Caki2 (cell line): ENCODE data around the gene SLC15A3. TPM values are rescaled to one million over a fixed set of nuclear protein-coding genes. Genes with fewer than 3 reads are reported as not detected.
A peak's percentile ranks its signal among the peaks of the same experiment; 100 is the strongest.

ENCODE experiments used
- DNase-seq: peaks from one replicate; pipeline ENCODE4 v3.0.0-alpha.2; 2015; ENCODE audit warnings: low read depth
- in situ Hi-C: cut with HindIII; loops from 2 replicates; pipeline ENCODE4 v1.10.0; 2016; ENCODE audit warnings: low sequenced_read_pairs, low pct_unique_long_range_greater_than_20kb, mixed read lengths
- total RNA-seq: library from RNA; depleted of rRNA; stranded (reverse); fragments of >200 nt; shearing (Covaris generic); gene quantifications from 2 replicates; pipeline ENCODE4 v1.2.3, GENCODE V29; 2014; ENCODE audit warnings: low replicate concordance

SLC15A3 gene
- total RNA-seq, 1 experiment from 2014 or later = not detected

GRCh38 chr11:60935676-60936442, 16.1 kb downstream of the SLC15A3 start:
- no peak for DNase-seq
- in situ Hi-C loops = no loop called here

GRCh38 chr11:60934790-60935605, 17.0 kb downstream of the SLC15A3 start:
- in situ Hi-C loops = no loop called here
- no peak for DNase-seq

- in situ Hi-C loops = no loop called here
- no peak for DNase-seq
Observed at GRCh38 chr11:60934124-60934789, 17.7 kb downstream of the SLC15A3 start.

GRCh38 chr11:60933416-60934123, 18.4 kb downstream of the SLC15A3 start:
- no peak for DNase-seq
- in situ Hi-C loops = no loop called here

GRCh38 chr11:60932605-60933356, 19.2 kb downstream of the SLC15A3 start:
- in situ Hi-C loops = no loop called here
- no peak for DNase-seq

GRCh38 chr11:60931917-60932316, 20.1 kb downstream of the SLC15A3 start:
- DNase-seq = no peak
- in situ Hi-C loops = no loop called here

GRCh38 chr11:60930394-60930793, 21.6 kb downstream of the SLC15A3 start:
- in situ Hi-C loops = no loop called here
- DNase-seq = no peak

GRCh38 chr11:60929764-60930163, 22.2 kb downstream of the SLC15A3 start:
- no peak for DNase-seq
- in situ Hi-C loops = no loop called here

GRCh38 chr11:60928563-60929001, 23.4 kb downstream of the SLC15A3 start:
- in situ Hi-C loops = no loop called here
- no peak for DNase-seq

- in situ Hi-C loops = no loop called here
- DNase-seq = no peak
Observed at GRCh38 chr11:60927600-60927999, 24.4 kb downstream of the SLC15A3 start.

- in situ Hi-C loops = no loop called here
- no peak for DNase-seq
Observed at GRCh38 chr11:60927061-60927592, 24.8 kb downstream of the SLC15A3 start.

- DNase-seq = no peak
- in situ Hi-C loops = no loop called here
Observed at GRCh38 chr11:60926500-60926899, 25.5 kb downstream of the SLC15A3 start.

- peak; percentile 69 for DNase-seq
Observed at GRCh38 chr11:60925868-60926267, 26.1 kb downstream of the SLC15A3 start.

GRCh38 chr11:60924906-60925853, 26.8 kb downstream of the SLC15A3 start:
- no peak for DNase-seq
- in situ Hi-C loops = no loop called here

More at GRCh38 chr11:60925868-60926267, 26.1 kb downstream of the SLC15A3 start:
- in situ Hi-C loops = no loop called here

GRCh38 chr11:60924110-60924905, 27.7 kb downstream of the SLC15A3 start, which contains the start of gene TMEM132A:
TSS of gene TMEM132A (plus strand) at chr11:60924460. CDS start at chr11:60924634, 174 bp downstream.
- DNase-seq = peak; percentile 61
- in situ Hi-C loops = no loop called here

- in situ Hi-C loops = no loop called here
- no peak for DNase-seq
Observed at GRCh38 chr11:60923800-60924109, 28.2 kb downstream of the SLC15A3 start.
